OCI-LY1 (cell line): ENCODE results near the gene MAPK1.

ENCODE experiments used
- CTCF ChIP-seq: fragments of 200-600 bp; sonication (generic), shearing (Covaris generic); IDR thresholded peaks from 2 replicates; pipeline ENCODE4 v1.5.1; 2017; ENCODE audit warnings: mild to moderate bottlenecking, antibody characterized with exemption, low read length, moderate library complexity, mixed read lengths
- EZH2 ChIP-seq: fragments of 200-600 bp; sonication (generic), shearing (Covaris generic); IDR thresholded peaks from 2 replicates; pipeline ENCODE4 v1.8.0; 2017; ENCODE audit warnings: borderline replicate concordance, mixed run types, mild to moderate bottlenecking, antibody characterized with exemption, low read length, moderate library complexity, mixed read lengths

- TF ChIP-seq CTCF (no peak), EZH2 (no peak)
These were observed 51.5 kb downstream of the MAPK1 start for GRCh38 chr22:21815958-21816357.
